ENCODE results near the gene MIX23.
A peak's percentile ranks its signal among the peaks of the same experiment; 100 is the strongest.

The MIX23 gene

GRCh38 chr3:122382888-122383666 is at the start of gene MIX23:
Gene MIX23 (minus strand): TSS chr3:122383231. CDS start chr3:122383224, 7 bp downstream.
- DNase-seq (ENCODE audit: low read depth), result peak; percentile 71

DNA sequence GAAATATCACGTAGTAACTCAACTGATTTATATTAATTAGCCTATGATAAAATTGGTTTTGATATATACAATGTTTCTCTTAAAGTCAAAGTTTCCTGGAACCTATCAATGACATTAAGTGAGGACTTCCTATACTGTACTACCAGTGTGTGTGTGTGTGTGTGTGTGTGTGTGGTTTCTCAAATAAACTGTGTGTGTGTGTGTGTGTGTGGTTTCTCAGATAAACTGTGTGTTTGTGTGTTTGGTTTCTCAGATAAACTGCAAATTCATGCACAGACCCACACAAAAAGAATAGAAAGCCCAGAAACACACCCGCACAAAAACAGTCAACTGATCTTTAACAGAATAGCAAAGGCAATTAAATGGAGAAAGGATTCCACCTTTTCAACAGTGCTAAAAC is 47.3 kb upstream of the MIX23 start:
- DNase-seq (ENCODE audit: low read depth), result no peak

DNA sequence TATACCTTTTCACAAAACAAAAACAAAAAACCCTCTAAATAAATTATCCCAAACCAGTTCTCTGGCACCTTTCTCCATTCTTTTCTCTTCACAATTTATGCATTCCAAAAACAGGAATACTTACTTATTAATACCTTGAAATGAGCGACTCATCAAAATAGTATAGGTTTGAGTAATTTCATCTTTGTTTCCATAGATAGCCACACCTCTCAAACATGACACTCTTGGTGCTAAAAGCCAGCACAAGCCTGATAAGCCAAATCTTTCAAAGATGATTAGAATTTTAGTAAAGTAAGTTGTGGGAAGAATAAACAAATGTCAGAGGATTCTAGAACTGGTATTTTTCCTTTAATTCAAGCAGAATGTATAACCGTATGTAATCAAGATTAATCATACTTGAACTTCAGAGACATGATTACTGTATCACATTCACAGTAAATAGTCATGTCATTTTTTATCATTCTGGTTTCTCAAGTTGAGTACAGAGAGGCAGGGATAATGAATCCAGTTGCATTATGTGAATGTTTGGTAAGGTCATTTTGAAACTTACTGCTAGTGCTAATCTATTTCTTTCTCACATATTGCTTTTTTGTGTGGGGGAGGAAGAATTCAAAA is 44.9 kb upstream of the MIX23 start:
- DNase-seq (ENCODE audit: low read depth), result no peak

- DNase-seq (ENCODE audit: low read depth), result no peak
These were observed 38.8 kb upstream of the MIX23 start for GRCh38 chr3:122421836-122422235.

DNA sequence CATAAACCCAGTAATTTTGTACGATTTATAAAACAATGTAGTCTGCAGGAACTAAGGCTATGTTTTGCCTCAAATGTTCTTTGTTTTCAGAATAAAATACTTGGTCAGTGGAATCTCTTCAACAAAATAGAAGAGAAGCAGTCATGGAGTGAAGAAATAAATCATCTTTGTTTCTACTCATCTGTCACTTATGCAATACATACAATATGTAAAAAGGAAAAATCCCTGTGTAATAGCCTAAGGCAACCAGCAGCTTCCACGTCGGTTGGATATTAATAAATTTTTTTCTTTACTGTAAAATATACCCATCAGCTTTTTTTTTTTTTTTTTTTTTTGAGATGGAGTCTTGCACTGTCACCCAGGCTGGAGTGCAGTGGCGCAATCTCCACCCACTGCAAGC is 38.1 kb upstream of the MIX23 start:
- no peak for DNase-seq (ENCODE audit: low read depth)

GRCh38 chr3:122416966-122417365 is 33.9 kb upstream of the MIX23 start:
- DNase-seq (ENCODE audit: low read depth), result no peak

- DNase-seq (ENCODE audit: low read depth), result peak; percentile 100
These were observed 33.0 kb upstream of the MIX23 start, which contains the start of gene WDR5B for GRCh38 chr3:122415762-122416654. Gene WDR5B (minus strand): TSS chr3:122416062. CDS start chr3:122415528, 534 bp downstream.

- DNase-seq (ENCODE audit: low read depth), result no peak
These were observed 32.2 kb upstream of the MIX23 start for GRCh38 chr3:122415104-122415744.

GRCh38 chr3:122414391-122414790 is 31.4 kb upstream of the MIX23 start:
- no peak for DNase-seq (ENCODE audit: low read depth)

GRCh38 chr3:122410639-122411038 is 27.6 kb upstream of the MIX23 start:
- no peak for DNase-seq (ENCODE audit: low read depth)

GRCh38 chr3:122410111-122410510 is 27.1 kb upstream of the MIX23 start:
- no peak for DNase-seq (ENCODE audit: low read depth)

- no peak for DNase-seq (ENCODE audit: low read depth)
These were observed 26.4 kb upstream of the MIX23 start for GRCh38 chr3:122409446-122409845.

DNA sequence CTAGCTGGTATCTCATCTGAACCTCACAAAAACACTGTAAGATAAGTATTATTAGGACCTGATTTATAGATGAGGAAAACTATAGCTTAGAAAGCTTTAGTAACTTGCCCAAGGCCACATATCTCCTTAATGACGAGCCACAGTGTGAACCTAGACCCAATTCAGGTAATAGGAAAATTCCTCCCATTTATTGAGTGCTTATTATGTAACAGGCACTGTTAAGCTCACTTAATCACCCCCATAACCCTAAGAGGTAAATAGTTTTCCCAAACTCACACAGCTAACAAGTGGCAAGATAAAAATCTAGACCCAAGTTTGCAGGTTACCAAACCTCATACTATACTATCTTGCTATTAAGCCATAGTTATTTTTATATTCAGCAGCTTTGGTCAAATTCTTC is 24.9 kb upstream of the MIX23 start:
- DNase-seq (ENCODE audit: low read depth), result no peak

DNA sequence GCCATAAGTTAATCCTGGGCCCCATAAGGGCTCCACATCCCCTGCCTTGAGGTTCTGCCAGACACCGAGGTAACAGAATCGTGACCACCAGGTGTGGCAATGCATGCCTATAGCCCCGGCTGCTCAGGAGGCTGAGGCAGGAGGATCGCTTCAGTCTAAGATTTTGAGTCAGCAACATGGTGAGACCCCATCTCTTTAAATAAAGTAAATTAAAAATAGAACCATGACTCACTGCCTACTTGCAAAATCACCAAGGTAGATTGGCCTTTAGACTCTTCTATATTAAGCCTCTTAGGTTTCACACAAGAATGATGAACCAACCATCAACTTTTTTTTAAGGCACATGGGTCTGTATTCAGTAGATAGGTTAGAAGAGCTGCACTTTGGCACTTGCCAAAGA is 23.2 kb upstream of the MIX23 start:
- no peak for DNase-seq (ENCODE audit: low read depth)

DNA sequence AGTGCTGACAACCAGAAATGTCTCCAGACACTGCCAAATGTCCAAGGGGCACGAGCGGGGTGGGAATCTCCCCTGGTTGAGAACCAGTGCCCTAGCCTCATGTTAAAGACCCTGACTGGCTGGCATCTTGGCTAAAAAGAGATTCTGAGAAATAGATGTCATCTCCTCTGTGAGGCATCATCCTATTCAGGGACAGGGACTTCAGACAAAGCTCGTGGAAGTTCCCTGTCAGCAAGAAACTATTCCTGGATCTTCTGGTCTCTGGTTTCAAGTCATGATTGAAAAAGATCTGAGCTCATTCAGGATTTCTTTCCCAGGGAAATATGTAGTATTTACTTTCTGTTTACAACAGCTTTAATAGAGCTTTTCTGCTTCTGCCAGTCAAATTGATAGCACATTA is 22.0 kb upstream of the MIX23 start:
- no peak for DNase-seq (ENCODE audit: low read depth)

DNA sequence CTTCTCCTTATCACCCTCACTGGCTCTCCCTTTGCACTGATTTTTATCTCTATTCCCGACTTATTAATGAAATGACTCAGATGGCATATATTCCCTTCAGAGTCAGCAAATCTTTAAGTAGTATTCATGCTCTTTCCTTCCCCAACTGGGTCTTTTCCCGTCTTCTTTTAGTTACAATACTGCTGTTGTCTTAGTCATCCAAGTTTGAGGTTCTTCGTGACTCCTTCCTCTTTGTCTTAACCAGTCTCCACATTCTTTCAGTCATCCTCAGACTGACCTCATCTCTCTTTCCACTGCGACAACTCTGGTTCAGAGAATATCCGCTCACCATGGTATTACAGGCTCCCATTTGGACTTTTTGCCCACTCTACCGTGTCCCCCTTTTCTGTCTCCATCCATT is 20.5 kb upstream of the MIX23 start:
- DNase-seq (ENCODE audit: low read depth), result no peak

- no peak for DNase-seq (ENCODE audit: low read depth)
These were observed 15.9 kb upstream of the MIX23 start for GRCh38 chr3:122398920-122399319.

GRCh38 chr3:122397201-122397600 is 14.2 kb upstream of the MIX23 start:
- no peak for DNase-seq (ENCODE audit: low read depth)

DNA sequence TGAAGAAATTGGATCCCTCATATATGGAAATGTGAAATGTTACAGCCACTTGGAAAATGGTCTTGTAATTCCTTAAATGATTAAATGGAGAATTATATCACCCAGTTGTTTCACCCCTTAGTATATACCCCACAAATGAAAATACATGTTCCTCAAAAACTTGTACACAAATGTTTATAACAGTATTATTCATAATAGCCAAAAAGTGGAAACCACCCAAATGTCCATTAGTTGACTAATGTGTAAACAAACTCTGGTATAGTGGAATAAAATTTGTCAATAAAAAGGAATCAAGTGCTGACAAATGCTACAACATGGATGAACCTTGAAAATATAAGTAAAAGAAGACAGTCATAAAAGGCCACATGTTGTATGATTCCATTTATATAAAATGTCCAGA is 13.5 kb upstream of the MIX23 start:
- no peak for DNase-seq (ENCODE audit: low read depth)

DNA sequence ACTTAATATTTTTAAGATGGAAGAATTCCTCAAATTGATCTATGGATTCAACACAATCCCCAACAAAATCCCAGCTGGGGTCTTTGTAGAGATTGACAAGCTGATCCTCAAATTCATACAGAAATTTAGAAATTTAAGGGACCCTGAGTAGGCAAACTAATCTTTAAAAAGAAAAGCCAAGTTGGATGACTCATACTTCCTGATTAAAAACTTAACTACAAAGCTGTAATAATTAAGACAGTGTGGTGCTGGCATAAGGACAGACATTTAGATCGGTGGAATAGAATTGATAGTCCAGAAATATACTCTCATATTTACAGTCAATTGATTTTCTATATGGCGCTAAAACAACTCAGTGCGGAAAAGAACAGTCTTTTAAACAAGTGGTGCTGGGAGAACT is 12.6 kb upstream of the MIX23 start:
- no peak for DNase-seq (ENCODE audit: low read depth)

DNA sequence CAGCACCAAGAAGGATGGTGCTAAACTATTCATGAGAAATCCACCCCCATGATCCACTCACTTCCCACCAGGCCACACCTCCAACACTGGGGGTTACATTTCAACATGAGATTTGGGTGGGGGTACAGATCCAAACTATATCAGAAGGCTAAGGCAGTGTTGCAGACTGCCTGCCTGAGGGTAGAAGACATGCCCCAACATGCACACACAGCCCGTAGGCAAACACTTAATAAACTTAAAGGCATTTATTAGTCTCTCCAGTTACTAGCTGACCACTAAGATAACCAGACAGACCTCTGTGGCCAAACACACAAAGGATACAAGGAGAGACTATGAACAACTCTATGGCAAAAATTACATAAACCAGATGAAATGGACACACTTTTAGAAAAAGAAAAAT is 11.1 kb upstream of the MIX23 start:
- no peak for DNase-seq (ENCODE audit: low read depth)

All from stimulated activated CD8-positive, alpha-beta memory T cell treated with anti-CD3 and anti-CD28 coated beads, Interleukin-12 subunit alpha, Interleukin-12 subunit beta, amount 100 ng/mL, for 1 hour (primary cell).